Parathyroid adenoma (tissue), 2 donors: ENCODE measurements around the gene SSR3.

ENCODE experiments used
- H2AFZ ChIP-seq: fragments of 300-600 bp; sonication (generic); one replicate; pipeline ENCODE4 v1.7.0; 2017; ENCODE audit warnings: antibody characterized with exemption, mild to moderate bottlenecking
- H3K27ac ChIP-seq: fragments of 300-600 bp; sonication (generic); one replicate; pipeline ENCODE4 v1.7.0; 2017
- H3K27me3 ChIP-seq: fragments of 300-600 bp; sonication (generic); one replicate; pipeline ENCODE4 v1.7.0; 2017; ENCODE audit warnings: low read length; ENCODE audit not compliant: control insufficient read depth, insufficient read depth
- H3K36me3 ChIP-seq: fragments of 300-600 bp; sonication (generic); one replicate; pipeline ENCODE4 v1.7.0; 2017; ENCODE audit warnings: low read length; ENCODE audit not compliant: control insufficient read depth, insufficient read depth
- H3K4me1 ChIP-seq: fragments of 300-600 bp; sonication (generic); one replicate; pipeline ENCODE4 v1.7.0; 2017; ENCODE audit warnings: control low read depth
- H3K4me2 ChIP-seq: fragments of 300-600 bp; sonication (generic); one replicate; pipeline ENCODE4 v1.7.0; 2017; ENCODE audit warnings: low read length
- H3K4me3 ChIP-seq: fragments of 300-600 bp; sonication (generic); one replicate; pipeline ENCODE4 v1.7.0; 2017; ENCODE audit warnings: low read depth, low read length
- H3K79me2 ChIP-seq: fragments of 300-600 bp; sonication (generic); one replicate; pipeline ENCODE4 v1.7.0; 2017; ENCODE audit warnings: control low read depth
- H3K9ac ChIP-seq: fragments of 300-600 bp; sonication (generic); one replicate; pipeline ENCODE4 v1.7.0; 2017; ENCODE audit warnings: mild to moderate bottlenecking
- H3K9me3 ChIP-seq: fragments of 300-600 bp; sonication (generic); one replicate; pipeline ENCODE4 v1.7.0; 2017; ENCODE audit warnings: low read length; ENCODE audit not compliant: control insufficient read depth
- TF ChIP-seq, protein P1 (sequence below): fragments of 300-600 bp; sonication (generic); IDR thresholded peaks from one replicate; pipeline ENCODE4 v1.7.0; 2017; ENCODE audit warnings: antibody characterized with exemption, mild to moderate bottlenecking
- donor health status: primary hyperparathyroidism.

SSR3 gene

DNA sequence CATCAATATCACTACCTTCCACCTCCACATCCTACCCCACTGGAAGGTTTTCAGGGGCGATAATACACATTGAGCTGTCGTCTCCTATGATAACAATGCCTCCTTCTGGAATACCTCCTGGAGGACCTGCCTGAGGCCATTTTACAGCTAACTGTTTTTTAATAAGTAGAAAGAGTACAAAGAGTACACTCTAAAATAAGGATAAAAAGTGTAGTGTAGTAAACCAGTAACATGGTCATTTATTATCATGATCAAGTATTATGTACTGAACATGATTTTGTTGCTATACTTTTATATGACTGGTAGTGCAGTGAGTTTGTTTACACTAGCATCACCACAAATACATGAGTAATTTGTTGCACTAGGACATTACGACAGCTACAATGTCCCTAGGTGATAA, 46.6 kb upstream of the SSR3 start:
- Histone ChIP-seq H3K4me3 (no peak overlapping the region), H3K9me3 (no peaks in the 10 kb centered on the region), H3K4me1 (no peaks in the 10 kb centered on the region), H3K79me2 (no peaks in the 10 kb centered on the region), H3K36me3 (no peaks in the 10 kb centered on the region), H2AFZ (no peak overlapping the region), H3K27ac (no peak overlapping the region), H3K4me2 (no peak overlapping the region), H3K27me3 (no peaks in the 10 kb centered on the region), H3K9ac (no peak overlapping the region)
- TF ChIP-seq, protein P1, sequence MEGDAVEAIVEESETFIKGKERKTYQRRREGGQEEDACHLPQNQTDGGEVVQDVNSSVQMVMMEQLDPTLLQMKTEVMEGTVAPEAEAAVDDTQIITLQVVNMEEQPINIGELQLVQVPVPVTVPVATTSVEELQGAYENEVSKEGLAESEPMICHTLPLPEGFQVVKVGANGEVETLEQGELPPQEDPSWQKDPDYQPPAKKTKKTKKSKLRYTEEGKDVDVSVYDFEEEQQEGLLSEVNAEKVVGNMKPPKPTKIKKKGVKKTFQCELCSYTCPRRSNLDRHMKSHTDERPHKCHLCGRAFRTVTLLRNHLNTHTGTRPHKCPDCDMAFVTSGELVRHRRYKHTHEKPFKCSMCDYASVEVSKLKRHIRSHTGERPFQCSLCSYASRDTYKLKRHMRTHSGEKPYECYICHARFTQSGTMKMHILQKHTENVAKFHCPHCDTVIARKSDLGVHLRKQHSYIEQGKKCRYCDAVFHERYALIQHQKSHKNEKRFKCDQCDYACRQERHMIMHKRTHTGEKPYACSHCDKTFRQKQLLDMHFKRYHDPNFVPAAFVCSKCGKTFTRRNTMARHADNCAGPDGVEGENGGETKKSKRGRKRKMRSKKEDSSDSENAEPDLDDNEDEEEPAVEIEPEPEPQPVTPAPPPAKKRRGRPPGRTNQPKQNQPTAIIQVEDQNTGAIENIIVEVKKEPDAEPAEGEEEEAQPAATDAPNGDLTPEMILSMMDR: no peak

- no peaks in the 10 kb centered on the region for H3K27me3 ChIP-seq
- no peak overlapping the region for H3K4me3 ChIP-seq
- no peaks in the 10 kb centered on the region for H3K4me1 ChIP-seq
- H3K36me3 ChIP-seq: no peaks in the 10 kb centered on the region
- no peaks in the 10 kb centered on the region for H3K9me3 ChIP-seq
- H3K4me2 ChIP-seq: no peak overlapping the region
- H2AFZ ChIP-seq: no peak overlapping the region
- TF ChIP-seq, protein P1: no peak
- H3K79me2 ChIP-seq: no peaks in the 10 kb centered on the region
- H3K27ac ChIP-seq: no peak overlapping the region
- H3K9ac ChIP-seq: no peak overlapping the region
Observed at GRCh38 chr3:156600834-156601233, 45.9 kb upstream of the SSR3 start.

DNA sequence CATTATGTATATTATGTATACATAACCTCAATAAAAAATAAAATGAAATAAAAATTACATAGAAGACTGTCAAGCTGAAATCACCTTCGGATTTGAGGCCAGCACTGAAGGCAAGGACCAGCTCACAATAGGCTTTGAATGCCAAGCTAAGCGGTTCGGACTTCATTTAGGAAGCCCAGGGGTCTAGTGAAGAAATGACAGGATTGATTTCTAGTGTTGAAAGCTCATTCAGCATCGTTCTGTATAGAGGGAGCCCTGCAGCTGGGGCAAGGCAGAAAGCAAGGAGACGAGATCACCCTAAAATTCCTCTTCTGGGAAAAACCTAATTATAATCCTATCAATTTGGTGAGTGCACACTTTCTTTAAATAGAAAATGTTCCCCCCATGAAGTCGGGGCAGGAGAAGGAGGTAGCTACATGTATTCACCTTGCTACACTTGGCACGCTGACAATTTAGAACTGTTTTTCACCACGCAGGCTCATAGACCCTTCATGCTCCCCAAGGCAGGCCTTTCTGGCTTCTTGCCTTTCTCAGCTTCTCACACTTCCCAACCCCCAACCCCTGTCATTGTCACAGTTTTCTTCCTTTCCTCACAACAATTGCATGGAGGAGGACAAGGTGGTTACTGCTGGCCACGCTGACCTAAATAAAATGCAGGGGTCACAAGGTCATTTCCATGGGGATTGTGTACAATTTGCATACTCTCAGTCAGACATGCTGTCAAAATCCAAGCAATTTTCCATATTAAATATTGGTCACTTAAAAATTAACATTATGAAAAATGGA, 44.4 kb upstream of the SSR3 start:
- Histone ChIP-seq H2AFZ (no peak overlapping the region), H3K9ac (no peak overlapping the region), H3K9me3 (no peaks in the 10 kb centered on the region), H3K4me2 (no peak overlapping the region), H3K36me3 (no peaks in the 10 kb centered on the region), H3K27ac (no peak overlapping the region), H3K4me1 (no peaks in the 10 kb centered on the region), H3K79me2 (no peaks in the 10 kb centered on the region), H3K4me3 (no peak overlapping the region), H3K27me3 (no peaks in the 10 kb centered on the region)
- TF ChIP-seq, protein P1: no peak

- H3K36me3 ChIP-seq: no peaks in the 10 kb centered on the region
- no peak overlapping the region for H3K27ac ChIP-seq
Observed at GRCh38 chr3:156598413-156598812, 43.5 kb upstream of the SSR3 start.

More at GRCh38 chr3:156598413-156598812, 43.5 kb upstream of the SSR3 start:
- H3K27me3 ChIP-seq: no peaks in the 10 kb centered on the region
- TF ChIP-seq, protein P1: no peak
- no peaks in the 10 kb centered on the region for H3K79me2 ChIP-seq
- H3K4me3 ChIP-seq: no peak overlapping the region
- no peaks in the 10 kb centered on the region for H3K4me1 ChIP-seq
- H3K9ac ChIP-seq: no peak overlapping the region
- no peaks in the 10 kb centered on the region for H3K9me3 ChIP-seq
- no peak overlapping the region for H2AFZ ChIP-seq
- H3K4me2 ChIP-seq: no peak overlapping the region
